Effector memory CD8-positive, alpha-beta T cell (primary cell): ENCODE data around the gene MIA3.

Source experiments
- ATAC-seq: fragments of 150-1000 bp; cut with Tn5 transposase; replicated peaks from 2 replicates; pipeline ENCODE4 v1.10.0; 2021; ENCODE audit warnings: mild to moderate bottlenecking, moderate library complexity
- DNase-seq, 3 experiments: peaks; one replicate each; pipeline ENCODE4 v3.0.0; 2021
- H3K27ac Mint-ChIP-seq, 2 donors: one replicate each; pipeline ENCODE4 v1.8.0; 2022; ENCODE audit warnings: mild to moderate bottlenecking in 2 of 2, mixed read lengths in 2 of 2, moderate library complexity in 2 of 2
- H3K27me3 Mint-ChIP-seq, 2 donors: one replicate each; pipeline ENCODE4 v1.8.0; 2022; ENCODE audit warnings: mixed read lengths in 2 of 2
- H3K36me3 Mint-ChIP-seq: one replicate; pipeline ENCODE4 v1.8.0; 2022; ENCODE audit warnings: mild to moderate bottlenecking, moderate library complexity, mixed read lengths; ENCODE audit not compliant: insufficient read depth
- H3K4me1 Mint-ChIP-seq, 2 donors: one replicate each; pipeline ENCODE4 v1.8.0; 2022; ENCODE audit warnings: low read depth in 2 of 2, mixed read lengths in 2 of 2
- H3K4me3 Mint-ChIP-seq, 2 donors: one replicate each; pipeline ENCODE4 v1.8.0; 2022; ENCODE audit warnings: mild to moderate bottlenecking in 2 of 2, mixed read lengths in 2 of 2, moderate library complexity in 2 of 2
- H3K9me3 Mint-ChIP-seq, 2 donors: one replicate each; pipeline ENCODE4 v1.8.0; 2022; ENCODE audit warnings: mixed read lengths in 2 of 2

MIA3 gene

DNA sequence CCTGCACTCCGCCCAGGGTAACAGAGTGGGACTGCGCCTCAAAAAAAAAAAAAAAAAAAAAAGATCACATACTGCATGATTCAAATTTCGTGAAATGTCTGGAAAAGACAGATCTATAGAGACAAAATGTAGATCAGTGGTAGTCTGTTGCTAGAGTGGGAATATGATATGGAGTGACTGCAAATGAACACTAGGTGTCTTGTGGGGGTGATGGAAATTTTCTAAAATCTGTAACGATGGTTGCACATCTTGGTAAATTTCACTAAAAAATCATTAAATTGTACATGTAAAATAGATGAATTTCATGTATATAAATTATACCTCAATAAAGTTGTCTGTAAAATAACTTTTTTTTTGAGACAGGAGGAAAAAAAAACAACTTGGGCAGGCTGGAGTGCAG lies 88.9 kb downstream of the MIA3 start:
- Mint-ChIP-seq H3K4me1 (peaks cover 25 to 56% of the 10 kb centered on the region in 2 donors), H3K27ac (peak overlapping the region in 1 of 2 donors; percentile 51), H3K4me3 (no peak overlapping the region), H3K27me3 (no peaks in the 10 kb centered on the region), H3K9me3 (no peaks in the 10 kb centered on the region), H3K36me3 (peaks cover 25% of the 10 kb centered on the region)
- ATAC-seq (no peak), DNase-seq (no peak)

DNA sequence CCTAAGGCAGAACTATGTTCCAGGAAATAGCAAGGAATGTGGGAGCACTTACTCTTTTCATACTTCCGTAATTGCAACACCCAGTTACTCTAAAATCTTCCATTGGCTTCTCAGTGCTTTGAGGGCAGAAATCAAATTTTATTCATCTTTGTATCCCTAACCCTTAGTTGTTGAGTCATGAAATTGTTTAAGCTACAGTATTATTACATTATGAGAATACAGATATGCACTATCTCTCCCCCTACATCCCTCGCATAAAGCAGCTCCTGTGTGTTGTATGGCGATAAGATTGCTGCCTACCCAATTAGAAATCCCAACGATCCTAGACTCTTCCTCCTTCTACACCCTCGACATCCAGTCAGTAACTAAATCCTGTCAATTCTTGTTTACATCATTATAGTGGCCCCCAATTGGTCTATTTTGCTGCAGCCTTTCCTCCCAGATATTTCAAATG lies 91.8 kb downstream of the MIA3 start:
- no peak for ATAC-seq
- peaks cover 47% of the 10 kb centered on the region for H3K36me3 Mint-ChIP-seq
- H3K4me1 Mint-ChIP-seq: peaks cover 34 to 39% of the 10 kb centered on the region in 2 donors
- H3K9me3 Mint-ChIP-seq: no peaks in the 10 kb centered on the region
- H3K27me3 Mint-ChIP-seq: no peaks in the 10 kb centered on the region
- H3K27ac Mint-ChIP-seq: no peak overlapping the region
- H3K4me3 Mint-ChIP-seq: peak overlapping the region; percentile 94 to 98
- DNase-seq: no peak

DNA sequence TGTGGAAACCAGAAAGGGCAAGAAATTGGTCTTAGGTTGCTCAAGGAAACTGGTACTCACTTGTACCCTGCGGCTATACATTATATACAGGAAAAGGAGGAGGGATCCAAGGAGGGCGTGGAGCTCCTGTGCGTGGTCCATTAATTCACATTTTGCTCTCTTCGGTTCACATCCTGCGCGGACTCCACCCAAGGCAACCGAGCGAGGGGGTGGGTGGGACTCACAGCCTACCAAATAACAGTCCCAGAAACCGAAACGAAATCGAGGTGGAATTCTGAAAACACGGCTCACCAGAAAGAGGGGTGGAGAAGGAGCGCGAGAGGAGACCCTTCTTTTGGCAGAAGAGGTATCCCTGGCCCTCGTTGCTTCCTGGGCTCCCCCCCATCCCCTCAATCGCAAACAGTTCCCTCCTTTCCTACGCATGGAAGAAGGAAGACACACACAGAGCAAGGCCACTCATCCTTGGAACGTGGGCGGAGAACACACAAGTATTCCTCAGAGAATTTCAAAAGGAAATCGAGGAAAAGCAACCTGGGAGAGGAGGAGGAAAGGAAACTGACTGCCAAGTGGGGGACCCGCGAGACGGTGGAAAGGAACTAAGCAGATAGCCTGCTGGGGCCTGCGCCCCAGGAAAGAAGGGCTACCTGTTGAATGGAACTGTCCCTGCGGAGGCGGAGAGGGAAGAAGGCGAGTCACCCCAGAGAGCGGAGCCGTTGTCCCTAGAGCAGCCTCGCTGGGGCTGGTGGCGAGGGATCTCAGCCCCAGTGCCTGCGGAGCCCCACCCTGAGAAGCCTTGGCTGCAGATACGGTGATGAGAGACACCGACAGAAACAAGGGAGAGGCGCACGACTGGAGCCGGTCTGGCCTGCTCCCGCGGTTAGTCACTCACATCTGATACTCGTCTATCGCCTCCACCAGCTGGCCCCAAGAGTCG lies 93.7 kb downstream of the MIA3 start:
- DNase-seq (peak; percentile 36 to 46 (median 38)), ATAC-seq (peak; percentile 42)
- H3K4me3 Mint-ChIP-seq: peak overlapping the region; percentile 94 to 98
- H3K36me3 Mint-ChIP-seq: peaks cover 61% of the 10 kb centered on the region
- no peaks in the 10 kb centered on the region for H3K9me3 Mint-ChIP-seq
- peaks cover 31 to 32% of the 10 kb centered on the region in 2 donors for H3K4me1 Mint-ChIP-seq
- H3K27ac Mint-ChIP-seq: peak overlapping the region; percentile 97 to 99
- H3K27me3 Mint-ChIP-seq: no peaks in the 10 kb centered on the region

DNA sequence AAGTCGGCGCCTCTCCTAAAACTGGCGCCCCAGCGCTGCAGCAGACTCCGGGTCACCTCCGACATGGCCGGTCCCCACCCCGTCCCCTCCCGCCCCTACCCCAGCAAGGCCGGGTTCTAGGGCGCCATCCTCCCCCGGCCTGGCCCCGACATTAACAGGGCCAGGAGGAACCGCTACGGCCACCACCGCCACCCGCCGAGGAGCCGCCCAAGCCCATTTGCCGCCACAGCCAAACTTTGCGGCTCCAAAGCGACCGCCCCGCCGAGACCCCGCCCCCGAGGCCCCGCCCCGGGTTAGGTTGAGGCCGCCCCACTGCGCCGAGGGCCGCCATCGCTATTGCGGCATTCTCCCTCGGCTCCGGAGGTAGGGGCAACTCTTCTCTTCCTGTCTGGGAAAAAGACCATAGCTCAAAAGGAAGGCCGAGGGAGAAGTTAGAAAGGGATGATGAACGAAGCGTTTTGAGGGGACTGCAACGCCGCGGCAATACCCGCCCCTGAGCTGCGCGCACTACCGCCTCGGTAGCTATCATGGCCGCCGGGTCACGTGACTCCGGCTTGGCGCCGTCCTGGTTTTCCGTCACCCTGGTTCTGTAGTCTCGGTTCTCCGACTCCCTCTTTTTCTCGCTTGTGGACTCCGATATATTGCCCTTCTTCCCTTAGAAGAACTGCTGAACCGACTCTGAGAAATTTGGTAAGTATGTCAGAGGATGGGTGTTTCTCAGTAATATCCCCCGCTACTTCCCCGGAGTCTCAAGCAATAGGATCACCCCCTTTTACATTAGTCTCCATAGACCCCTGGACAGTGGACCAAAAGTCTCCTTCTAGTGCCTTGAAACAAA lies 94.6 kb downstream of the MIA3 start, which contains the start of the genes AIDA and BROX:
Gene AIDA, minus strand, starts transcription at position 239 of the 838 bp plus-strand sequence. Its CDS starts 174 bp downstream, at position 65.
Gene BROX, plus strand, starts transcription at position 312 of the 838 bp plus-strand sequence. CDS start 3,136 bp downstream, outside the sequence.
- Mint-ChIP-seq H3K4me3 (peak within 1 kb of the TSS; percentile 94 to 98), H3K4me1 (peaks cover 31 to 33% of the 10 kb centered on the region in 2 donors), H3K9me3 (no peaks in the 10 kb centered on the region), H3K36me3 (peaks cover 64% of the 10 kb centered on the region), H3K27ac (peak within 1 kb of the TSS; percentile 97 to 99), H3K27me3 (no peaks in the 10 kb centered on the region)
- ATAC-seq (peak; percentile 74), DNase-seq (peak; percentile 97 to 98 (median 97))

DNA sequence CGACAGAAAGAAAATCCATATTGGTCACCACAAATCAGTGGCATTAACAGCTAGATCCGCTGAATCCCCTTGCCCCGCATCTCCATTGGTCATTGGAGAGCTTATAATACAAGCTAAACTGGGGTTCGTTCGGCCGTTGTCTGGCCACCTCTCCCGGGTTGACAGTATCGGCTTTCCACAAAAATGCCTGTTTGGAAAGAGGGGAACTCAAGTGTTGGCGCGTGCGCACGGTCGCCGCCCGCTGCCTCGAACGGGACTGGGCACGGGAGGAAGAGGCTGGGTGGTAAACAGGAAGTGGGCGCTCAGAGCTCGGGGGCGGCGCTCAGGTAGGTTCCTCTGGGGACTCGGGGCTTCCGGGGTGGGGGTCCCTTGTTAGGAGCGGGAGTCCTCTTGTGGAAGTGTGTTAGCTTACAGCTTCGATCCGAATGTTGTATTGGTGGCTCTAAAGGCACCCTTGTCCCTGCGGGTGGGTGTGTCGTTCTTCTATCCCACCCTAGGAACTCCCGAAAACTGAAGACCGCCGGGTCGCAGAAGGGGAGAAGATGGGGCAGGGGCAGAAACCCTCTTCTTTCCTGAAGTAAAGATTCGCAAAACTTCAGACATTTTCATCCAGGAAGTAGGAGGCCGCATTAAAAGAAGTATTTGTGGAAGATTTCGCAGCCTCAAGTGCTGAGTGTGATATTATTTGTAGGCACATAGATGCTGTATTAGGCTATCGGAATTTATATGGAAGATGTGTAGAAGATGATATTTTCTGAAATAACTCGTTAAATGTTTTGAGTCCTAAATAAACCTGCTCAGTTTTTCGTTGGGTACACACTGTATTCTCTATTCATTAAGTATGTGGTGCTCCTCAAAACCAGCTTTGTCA lies 95.4 kb downstream of the MIA3 start:
- H3K4me1 Mint-ChIP-seq: peaks cover 33 to 37% of the 10 kb centered on the region in 2 donors
- ATAC-seq (peak; percentile 72), DNase-seq (peak; percentile 86 to 88 (median 88))
- no peaks in the 10 kb centered on the region for H3K9me3 Mint-ChIP-seq
- peak overlapping the region; percentile 94 to 98 for H3K4me3 Mint-ChIP-seq
- peaks cover 65% of the 10 kb centered on the region for H3K36me3 Mint-ChIP-seq
- no peaks in the 10 kb centered on the region for H3K27me3 Mint-ChIP-seq
- peak overlapping the region; percentile 97 to 99 for H3K27ac Mint-ChIP-seq

DNA sequence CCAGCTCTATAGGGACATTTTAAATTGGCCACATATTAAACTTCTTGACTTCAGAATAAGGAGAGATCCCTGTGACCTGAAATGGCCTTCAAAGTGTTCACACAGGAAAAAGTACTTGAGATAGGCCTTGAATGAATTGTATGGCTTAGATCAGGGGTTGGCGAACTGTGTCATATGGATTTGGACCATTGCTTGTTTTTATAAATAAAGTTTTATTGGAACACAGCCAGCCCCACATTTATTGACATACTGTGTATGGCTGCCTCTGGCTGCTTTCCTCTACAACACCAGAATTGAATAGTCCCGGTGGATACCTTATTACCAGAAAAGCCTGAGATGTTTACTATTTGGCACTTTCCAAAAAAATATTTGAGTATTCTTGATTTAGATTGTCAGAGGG lies 98.5 kb downstream of the MIA3 start:
- no peaks in the 10 kb centered on the region for H3K27me3 Mint-ChIP-seq
- H3K4me3 Mint-ChIP-seq: no peak overlapping the region

More for the DNA sequence above, 98.5 kb downstream of the MIA3 start:
- Mint-ChIP-seq H3K9me3 (no peaks in the 10 kb centered on the region), H3K36me3 (peaks cover 87% of the 10 kb centered on the region), H3K4me1 (peaks cover 23 to 25% of the 10 kb centered on the region in 2 donors), H3K27ac (peak overlapping the region; percentile 71 to 77)
- DNase-seq (no peak), ATAC-seq (no peak)
